GM23338 (cell line): ENCODE data around the gene ST6GALNAC1.

Experiments used
- CTCF ChIP-seq, 2 experiments: fragments of 200-600 bp in 1 of 2; sonication (generic) in 1 of 2; conservative IDR thresholded peaks; 2 replicates each; pipeline versions ENCODE4 v1.5.1 to v1.6.1; 2016 to 2017; ENCODE audit warnings: antibody characterized with exemption in 2 of 2, low read depth in 2 of 2, mild to moderate bottlenecking in 2 of 2, moderate library complexity in 1 of 2
- EZH2 ChIP-seq: fragments of 200-600 bp; sonication (generic); IDR thresholded peaks from one replicate; pipeline ENCODE4 v1.8.0; 2017; ENCODE audit warnings: antibody characterized with exemption, mild to moderate bottlenecking, low read depth; ENCODE audit not compliant: unreplicated experiment
- ZNF331 ChIP-seq: fragments of 250-450 bp; sonication (Bioruptor Pico); IDR thresholded peaks from 2 replicates; pipeline ENCODE4 v1.5.0; 2020; ENCODE audit warnings: low read depth, mild to moderate bottlenecking, moderate library complexity

GRCh38 chr17:76586741-76587487 is 56.6 kb downstream of the ST6GALNAC1 start:
- no peak for TF ChIP-seq CTCF (conservative IDR thresholded peaks at IDR 0.05; ENCODE audit: low read depth in 2 of 2)
- TF ChIP-seq ZNF331 (CRISPR knock-in tag) = no peak
- TF ChIP-seq EZH2 = peak; percentile 12
